GM21515 (cell line): ENCODE measurements around the gene TNFRSF6B.
A peak's percentile ranks its signal among the peaks of the same experiment; 100 is the strongest.

ENCODE experiments used
- ATAC-seq: cut with Tn5 transposase; IDR thresholded peaks from one replicate; pipeline ENCODE4 v1.9.1; 2021; ENCODE audit not compliant: unreplicated experiment

TNFRSF6B gene

GRCh38 chr20:63735859-63736718 is 39.6 kb downstream of the TNFRSF6B start, which contains the start of gene LIME1:
LIME1 (plus strand) TSS chr20:63736664; CDS start chr20:63737550, 886 bp downstream.
- no peak for ATAC-seq

GRCh38 chr20:63736893-63737694 is 40.6 kb downstream of the TNFRSF6B start:
- no peak for ATAC-seq

- ATAC-seq: no peak
Observed at GRCh38 chr20:63737695-63737944, 41.2 kb downstream of the TNFRSF6B start.

- no peak for ATAC-seq
Observed at GRCh38 chr20:63737945-63738686, 41.7 kb downstream of the TNFRSF6B start.

GRCh38 chr20:63738687-63739129 is 42.3 kb downstream of the TNFRSF6B start:
- ATAC-seq: no peak

GRCh38 chr20:63739130-63740069 is 42.9 kb downstream of the TNFRSF6B start, which contains the start of gene SLC2A4RG:
SLC2A4RG (plus strand) TSS chr20:63739776; CDS start chr20:63739913, 137 bp downstream.
- peak; percentile 37 for ATAC-seq

GRCh38 chr20:63740070-63740626 is 43.7 kb downstream of the TNFRSF6B start:
- ATAC-seq: no peak

- ATAC-seq: no peak
Observed at GRCh38 chr20:63740627-63741353, 44.3 kb downstream of the TNFRSF6B start.

GRCh38 chr20:63741354-63741675 is 44.9 kb downstream of the TNFRSF6B start:
- ATAC-seq: no peak

- no peak for ATAC-seq
Observed at GRCh38 chr20:63741676-63742380, 45.4 kb downstream of the TNFRSF6B start.

- ATAC-seq: no peak
Observed at GRCh38 chr20:63742381-63743024, 46.1 kb downstream of the TNFRSF6B start.

GRCh38 chr20:63743210-63743970 is 46.9 kb downstream of the TNFRSF6B start:
- ATAC-seq: no peak

GRCh38 chr20:63744158-63744557 is 47.7 kb downstream of the TNFRSF6B start:
- no peak for ATAC-seq

GRCh38 chr20:63744574-63745423 is 48.3 kb downstream of the TNFRSF6B start:
- ATAC-seq: no peak

- ATAC-seq: no peak
Observed at GRCh38 chr20:63745424-63745805, 49.0 kb downstream of the TNFRSF6B start.

- ATAC-seq: no peak
Observed at GRCh38 chr20:63745961-63746731, 49.7 kb downstream of the TNFRSF6B start.
